MCF 10A (cell line): Measurements from ENCODE around the gene PDE4D. TPM values are rescaled to one million over a fixed set of nuclear protein-coding genes. Genes with fewer than 3 reads are reported as not detected.

Experiments used
- BruUV-seq: library from RNA; stranded (reverse); fragments of 400-500 nt; replicated peaks from 2 replicates; lab custom pipeline; 2021; lab: Mats Ljungman, UMichigan
- CTCF ChIA-PET: fragments of 300-600 bp; sonication (Branson Sonifier 250); formaldehyde crosslinking; extraction: SDS; loops from one replicate; lab custom pipeline; 2021; ENCODE audit warnings: antibody characterized with exemption, inconsistent platforms; lab: Yijun Ruan, JAX
- POLR2A ChIA-PET: fragments of 300-600, 350-650 bp; sonication (Branson Sonifier 250); formaldehyde crosslinking; extraction: SDS; loops from one replicate; lab custom pipeline; 2020; ENCODE audit warnings: antibody characterized with exemption, inconsistent platforms; lab: Yijun Ruan, JAX
- DNase-seq: peaks from one replicate; pipeline ENCODE4 v3.0.0-alpha.2; 2018; ENCODE audit not compliant: unreplicated experiment
- H3K27ac Mint-ChIP-seq: one replicate; pipeline ENCODE4 v1.8.0; 2022; ENCODE audit warnings: mild to moderate bottlenecking, low read depth, mixed read lengths; ENCODE audit not compliant: unreplicated experiment
- H3K27me3 Mint-ChIP-seq: one replicate; pipeline ENCODE4 v1.8.0; 2022; ENCODE audit warnings: mixed read lengths; ENCODE audit not compliant: insufficient read depth, unreplicated experiment
- H3K36me3 Mint-ChIP-seq: one replicate; pipeline ENCODE4 v1.8.0; 2022; ENCODE audit warnings: mild to moderate bottlenecking, moderate library complexity, mixed read lengths; ENCODE audit not compliant: insufficient read depth, unreplicated experiment
- H3K4me1 Mint-ChIP-seq: one replicate; pipeline ENCODE4 v1.8.0; 2022; ENCODE audit warnings: mixed read lengths; ENCODE audit not compliant: insufficient read depth, unreplicated experiment
- H3K4me3 Mint-ChIP-seq: one replicate; pipeline ENCODE4 v1.8.0; 2022; ENCODE audit warnings: mild to moderate bottlenecking, moderate library complexity, mixed read lengths; ENCODE audit not compliant: unreplicated experiment
- H3K9me3 Mint-ChIP-seq: one replicate; pipeline ENCODE4 v1.8.0; 2022; ENCODE audit warnings: mixed read lengths; ENCODE audit not compliant: unreplicated experiment
- intact Hi-C: fragments of 100-400 bp; cut with micrococcal nuclease; formaldehyde crosslinking; loops from 2 replicates; pipeline ENCODE4 v1.14.1; 2022
- total RNA-seq: library from RNA; stranded (reverse); gene quantifications from 2 replicates; pipeline ENCODE4 v1.2.3, GENCODE V29; 2022
- TF ChIP-seq, protein P1 (sequence below): fragments of 200-600 bp; IDR thresholded peaks from one replicate; pipeline ENCODE4 v1.8.0; 2022; ENCODE audit warnings: antibody characterized with exemption, mild to moderate bottlenecking; ENCODE audit not compliant: unreplicated experiment

The PDE4D gene
- total RNA-seq, 1 experiment from 2014 or later: 85.0 TPM

DNA sequence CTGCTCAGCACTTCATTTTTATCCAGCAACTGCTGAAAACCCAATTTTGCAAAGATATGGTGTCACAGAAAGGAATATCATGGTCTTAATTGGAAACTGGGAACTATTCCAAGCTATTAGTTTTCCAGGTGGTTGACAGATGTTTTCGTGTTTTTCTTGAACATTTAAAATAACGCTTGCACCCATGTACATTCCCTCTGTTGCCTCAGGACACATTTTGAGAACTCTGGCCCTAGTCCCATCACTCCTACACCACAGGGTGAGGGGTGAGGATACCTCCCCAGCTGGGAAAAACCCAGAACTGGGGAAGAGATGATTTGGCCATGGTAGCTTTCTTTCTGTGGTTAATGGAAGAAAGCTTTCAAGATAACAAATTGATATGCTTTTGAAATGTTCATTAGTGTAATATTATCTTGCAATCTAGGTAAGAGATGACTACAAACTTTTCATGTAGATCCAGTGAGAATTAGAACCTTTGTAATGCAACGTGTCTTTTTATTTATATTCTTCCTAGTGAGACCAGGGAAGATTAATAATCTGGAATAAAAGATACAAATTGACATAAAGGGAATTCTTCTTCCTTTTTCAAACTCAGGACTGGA is 683.7 kb downstream of the PDE4D start:
- no TSS peak for BruUV-seq
- TF ChIP-seq, protein P1, sequence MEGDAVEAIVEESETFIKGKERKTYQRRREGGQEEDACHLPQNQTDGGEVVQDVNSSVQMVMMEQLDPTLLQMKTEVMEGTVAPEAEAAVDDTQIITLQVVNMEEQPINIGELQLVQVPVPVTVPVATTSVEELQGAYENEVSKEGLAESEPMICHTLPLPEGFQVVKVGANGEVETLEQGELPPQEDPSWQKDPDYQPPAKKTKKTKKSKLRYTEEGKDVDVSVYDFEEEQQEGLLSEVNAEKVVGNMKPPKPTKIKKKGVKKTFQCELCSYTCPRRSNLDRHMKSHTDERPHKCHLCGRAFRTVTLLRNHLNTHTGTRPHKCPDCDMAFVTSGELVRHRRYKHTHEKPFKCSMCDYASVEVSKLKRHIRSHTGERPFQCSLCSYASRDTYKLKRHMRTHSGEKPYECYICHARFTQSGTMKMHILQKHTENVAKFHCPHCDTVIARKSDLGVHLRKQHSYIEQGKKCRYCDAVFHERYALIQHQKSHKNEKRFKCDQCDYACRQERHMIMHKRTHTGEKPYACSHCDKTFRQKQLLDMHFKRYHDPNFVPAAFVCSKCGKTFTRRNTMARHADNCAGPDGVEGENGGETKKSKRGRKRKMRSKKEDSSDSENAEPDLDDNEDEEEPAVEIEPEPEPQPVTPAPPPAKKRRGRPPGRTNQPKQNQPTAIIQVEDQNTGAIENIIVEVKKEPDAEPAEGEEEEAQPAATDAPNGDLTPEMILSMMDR: no peak
- Mint-ChIP-seq H3K4me3 (no peak overlapping the region), H3K36me3 (peaks cover 13% of the 10 kb centered on the region), H3K4me1 (peaks cover 39% of the 10 kb centered on the region), H3K27me3 (no peaks in the 10 kb centered on the region), H3K9me3 (peaks cover 7% of the 10 kb centered on the region), H3K27ac (peak overlapping the region; percentile 82)
- intact Hi-C loops: no loop called here
- CTCF ChIA-PET: interaction anchor here (0.6 to 5.0 kb wide), 7 partner anchors 10 to 1740 kb away, joined by 3 to 28 read pairs (median 5); no protein-coding TSS in a partner anchor
- POLR2A ChIA-PET: interaction anchor here (0.7 to 1.0 kb wide), 2 partner anchors 27 to 70 kb away, joined by 3 to 5 read pairs; no protein-coding TSS in a partner anchor
- peak; percentile 70 for DNase-seq

- no peak overlapping the region for H3K27ac Mint-ChIP-seq
- H3K36me3 Mint-ChIP-seq: peaks cover 9% of the 10 kb centered on the region
- intact Hi-C loops: no loop called here
- H3K4me1 Mint-ChIP-seq: peaks cover 29% of the 10 kb centered on the region
- H3K4me3 Mint-ChIP-seq: no peak overlapping the region
- TF ChIP-seq, protein P1: no peak
- H3K9me3 Mint-ChIP-seq: no peaks in the 10 kb centered on the region
- H3K27me3 Mint-ChIP-seq: no peaks in the 10 kb centered on the region
- ChIA-PET POLR2A (interaction anchor here (0.7 to 0.9 kb wide), 3 partner anchors 8 to 41 kb away, joined by 4 to 5 read pairs (median 4); no protein-coding TSS in a partner anchor), CTCF (interaction anchor here (2.3 to 5.0 kb wide), 2 partner anchors 20 to 159 kb away, joined by 14 to 28 read pairs; no protein-coding TSS in a partner anchor)
- no TSS peak for BruUV-seq
- DNase-seq: no peak
Measured at GRCh38 chr5:59208474-59208873, 685.1 kb downstream of the PDE4D start.

DNA sequence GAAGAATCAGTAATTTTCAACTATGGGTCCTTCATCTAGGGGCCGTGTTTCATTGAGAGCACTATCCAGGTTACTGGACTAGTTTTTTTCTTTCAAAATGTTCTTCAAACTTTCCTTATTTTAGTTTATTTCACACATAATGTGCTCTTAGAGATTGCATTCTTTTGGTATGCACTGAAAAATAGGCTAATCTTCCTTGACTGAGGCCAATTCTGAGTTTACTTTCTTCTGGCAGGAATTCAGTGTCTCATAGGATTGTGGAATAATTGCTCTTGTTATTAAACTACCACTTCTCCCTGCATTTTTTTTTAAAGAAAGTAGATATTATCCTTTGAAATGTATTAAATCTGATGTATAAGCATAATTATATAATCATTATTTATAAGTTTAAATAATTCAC is 686.1 kb downstream of the PDE4D start:
- BruUV-seq: no TSS peak
- intact Hi-C loops: no loop called here
- ChIA-PET CTCF (no interaction called here), POLR2A (interaction anchor here (1.0 kb wide), 1 partner anchor 13 kb away, joined by 4 read pairs; no protein-coding TSS in a partner anchor)
- Mint-ChIP-seq H3K27me3 (no peaks in the 10 kb centered on the region), H3K36me3 (peaks cover 12% of the 10 kb centered on the region), H3K9me3 (no peaks in the 10 kb centered on the region), H3K27ac (no peak overlapping the region), H3K4me1 (peaks cover 20% of the 10 kb centered on the region), H3K4me3 (no peak overlapping the region)
- no peak for DNase-seq
- TF ChIP-seq, protein P1: no peak

DNA sequence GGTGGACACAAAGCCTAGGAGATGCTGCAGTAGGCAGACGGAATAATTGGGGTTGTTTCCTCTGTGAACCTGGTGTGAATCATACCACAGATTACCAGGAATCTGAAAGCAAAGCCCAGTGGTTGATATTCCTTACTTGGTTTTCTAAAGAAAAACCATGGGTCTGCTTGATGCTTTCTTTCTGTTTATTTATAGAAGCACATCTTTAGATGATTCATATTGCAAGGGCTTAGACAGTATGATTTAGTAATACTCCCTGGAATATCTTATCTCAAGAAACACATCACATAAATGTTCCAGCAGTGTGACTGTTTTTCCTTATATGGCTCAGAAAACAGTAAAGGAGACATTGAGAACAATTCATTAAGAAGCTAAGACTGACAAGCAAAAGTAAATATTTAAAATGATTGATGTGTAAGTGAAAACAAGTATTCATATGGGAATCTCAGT is 687.4 kb downstream of the PDE4D start:
- peak; percentile 63 for DNase-seq
- H3K36me3 Mint-ChIP-seq: peaks cover 15% of the 10 kb centered on the region
- no peak overlapping the region for H3K4me3 Mint-ChIP-seq
- CTCF ChIA-PET: interaction anchor here (0.7 to 1.6 kb wide), 5 partner anchors 10 to 454 kb away, joined by 3 to 4 read pairs (median 3); no protein-coding TSS in a partner anchor
- no peaks in the 10 kb centered on the region for H3K9me3 Mint-ChIP-seq
- TF ChIP-seq, protein P1: no peak
- H3K27ac Mint-ChIP-seq: peak overlapping the region; percentile 75
- no peaks in the 10 kb centered on the region for H3K27me3 Mint-ChIP-seq
- peaks cover 20% of the 10 kb centered on the region for H3K4me1 Mint-ChIP-seq
- intact Hi-C loops: no loop called here
- POLR2A ChIA-PET: interaction anchor here (1.0 to 1.8 kb wide), 2 partner anchors 10 to 12 kb away, joined by 4 to 6 read pairs; no protein-coding TSS in a partner anchor
- BruUV-seq: no TSS peak
